ENCODE measurements around the gene LDB1.
A peak's percentile ranks its signal among the peaks of the same experiment; 100 is the strongest.

Gene LDB1

GRCh38 chr10:102120142-102120990 is at the start of gene LDB1:
LDB1 (minus strand) TSS chr10:102120368; CDS start chr10:102120110, 258 bp downstream.
- H3K36me3 ChIP-seq (replicated peaks), result no peaks in the 10 kb centered on the region
- in situ Hi-C loops (cut with HindIII; ENCODE audit: low pct_ligation_motif_present, low sequenced_read_pairs), result no loop called here

GRCh38 chr10:102167861-102168260 is 47.7 kb upstream of the LDB1 start:
- no peak overlapping the region for H3K27ac ChIP-seq
- TF ChIP-seq CTCF (IDR thresholded peaks at IDR 0.05; ENCODE audit: low read depth, low read length, missing control alignments), result no peak
- peaks cover 17% of the 10 kb centered on the region for H3K36me3 ChIP-seq (replicated peaks)
- in situ Hi-C loops (cut with HindIII; ENCODE audit: low pct_ligation_motif_present, low sequenced_read_pairs), result no loop called here
- no peak overlapping the region for H3K4me3 ChIP-seq (ENCODE audit: low read depth, low read length)
- no peaks in the 10 kb centered on the region for H3K27me3 ChIP-seq (replicated peaks)
- no peak for DNase-seq

More at GRCh38 chr10:102120142-102120990, at the start of gene LDB1:
- DNase-seq, result peak; percentile 52
- peak; percentile 12 for TF ChIP-seq CTCF (IDR thresholded peaks at IDR 0.05; ENCODE audit: low read depth, low read length, missing control alignments)
- H3K4me3 ChIP-seq (ENCODE audit: low read depth, low read length), result peak within 1 kb of the TSS; percentile 83
- H3K27ac ChIP-seq, result peak within 1 kb of the TSS; percentile 43
- H3K27me3 ChIP-seq (replicated peaks), result no peaks in the 10 kb centered on the region

- Histone ChIP-seq H3K36me3 (replicated peaks) (peaks cover 56% of the 10 kb centered on the region), H3K4me3 (ENCODE audit: low read depth, low read length) (no peak overlapping the region), H3K27me3 (replicated peaks) (no peaks in the 10 kb centered on the region), H3K27ac (no peak overlapping the region)
- no peak for DNase-seq
- TF ChIP-seq CTCF (IDR thresholded peaks at IDR 0.05; ENCODE audit: low read depth, low read length, missing control alignments), result no peak
- in situ Hi-C loops (cut with HindIII; ENCODE audit: low pct_ligation_motif_present, low sequenced_read_pairs), result no loop called here
Measured at GRCh38 chr10:102163342-102163989, 43.3 kb upstream of the LDB1 start.

GRCh38 chr10:102159831-102160230 is 39.7 kb upstream of the LDB1 start:
- in situ Hi-C loops (cut with HindIII; ENCODE audit: low pct_ligation_motif_present, low sequenced_read_pairs), result no loop called here
- no peak for DNase-seq
- TF ChIP-seq CTCF (IDR thresholded peaks at IDR 0.05; ENCODE audit: low read depth, low read length, missing control alignments), result no peak
- H3K36me3 ChIP-seq (replicated peaks), result peaks cover 70% of the 10 kb centered on the region
- H3K27me3 ChIP-seq (replicated peaks), result no peaks in the 10 kb centered on the region
- no peak overlapping the region for H3K4me3 ChIP-seq (ENCODE audit: low read depth, low read length)
- no peak overlapping the region for H3K27ac ChIP-seq

- Histone ChIP-seq H3K27me3 (replicated peaks) (no peaks in the 10 kb centered on the region), H3K27ac (no peak overlapping the region), H3K4me3 (ENCODE audit: low read depth, low read length) (no peak overlapping the region), H3K36me3 (replicated peaks) (peaks cover 70% of the 10 kb centered on the region)
- in situ Hi-C loops (cut with HindIII; ENCODE audit: low pct_ligation_motif_present, low sequenced_read_pairs), result no loop called here
- TF ChIP-seq CTCF (IDR thresholded peaks at IDR 0.05; ENCODE audit: low read depth, low read length, missing control alignments), result no peak
- DNase-seq, result peak; percentile 58
Measured at GRCh38 chr10:102159051-102159597, 39.0 kb upstream of the LDB1 start.

Data from brain microvascular endothelial cell (primary cell).